Limb (tissue), 2 donors: ENCODE data around the gene PLXNA4.

Source experiments
- DNase-seq, 2 donors: peaks; one replicate each; pipeline ENCODE4 v3.0.0-alpha.2; 2016; ENCODE audit errors: extremely low spot score in 2 of 2

The PLXNA4 gene

GRCh38 chr7:132417103-132417906 is 159.0 kb downstream of the PLXNA4 start:
- no peak for DNase-seq

DNA sequence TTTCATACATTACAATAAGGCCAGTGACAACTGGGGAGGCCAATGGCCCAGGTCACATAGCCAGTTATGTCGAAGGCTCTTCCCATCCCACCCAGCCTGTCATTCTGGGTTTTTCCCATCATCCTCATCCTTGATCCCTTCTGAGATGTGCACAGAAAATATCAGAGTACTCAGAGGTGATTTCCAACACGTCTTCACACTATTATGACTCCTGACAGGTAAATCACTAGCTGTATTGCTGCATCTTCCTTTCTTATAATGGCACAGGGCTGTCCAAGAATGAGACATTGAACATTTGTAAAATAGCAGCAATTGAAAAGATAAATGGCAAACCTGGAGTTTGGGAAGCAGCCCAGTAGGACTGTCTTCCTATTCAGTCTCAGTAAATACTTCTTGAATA is 159.9 kb downstream of the PLXNA4 start:
- DNase-seq = no peak

- DNase-seq = no peak
These were observed 161.0 kb downstream of the PLXNA4 start for GRCh38 chr7:132415259-132415658.

GRCh38 chr7:132414857-132415256 is 161.4 kb downstream of the PLXNA4 start:
- no peak for DNase-seq

DNA sequence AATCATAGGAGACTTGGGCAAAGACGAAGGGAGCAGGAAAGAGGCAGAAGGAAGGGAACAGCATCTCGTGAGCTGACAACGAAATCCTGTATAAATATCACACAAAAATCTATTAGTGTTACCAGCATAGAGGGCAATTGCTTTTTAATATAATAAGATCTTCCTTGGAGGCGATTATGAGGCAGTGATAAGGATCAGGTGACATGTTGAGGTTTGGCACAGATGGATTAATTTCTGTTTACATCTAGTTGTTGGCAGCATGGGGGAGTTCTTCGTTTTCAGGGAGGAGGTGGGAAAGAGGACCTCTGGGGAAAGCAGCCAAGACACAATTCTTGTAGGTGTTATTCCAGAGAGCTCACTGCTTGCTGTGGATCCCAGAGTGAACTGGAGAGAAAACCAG is 163.8 kb downstream of the PLXNA4 start:
- DNase-seq = no peak

- no peak for DNase-seq
These were observed 165.3 kb downstream of the PLXNA4 start for GRCh38 chr7:132410861-132411541.

GRCh38 chr7:132410385-132410784 is 165.9 kb downstream of the PLXNA4 start:
- DNase-seq = no peak

DNA sequence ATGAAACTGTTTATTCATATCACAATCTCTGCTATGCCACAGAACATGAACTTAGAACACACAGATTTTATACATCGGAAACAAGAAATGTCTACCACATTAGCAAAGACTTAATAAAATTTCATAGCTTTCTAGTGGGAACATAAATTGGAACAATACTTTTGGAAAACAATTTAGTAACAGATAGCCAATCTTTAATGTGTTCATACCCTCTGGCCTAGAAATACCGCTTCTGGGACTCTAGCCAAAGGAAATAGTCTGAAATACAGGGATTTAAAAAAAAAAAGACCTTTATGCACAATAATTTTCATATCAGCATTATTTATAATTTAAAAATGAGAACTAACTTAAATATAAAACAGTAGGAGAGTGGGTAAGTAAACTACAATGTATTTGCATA is 168.5 kb downstream of the PLXNA4 start:
- DNase-seq = no peak

GRCh38 chr7:132406039-132406438 is 170.2 kb downstream of the PLXNA4 start:
- no peak for DNase-seq

DNA sequence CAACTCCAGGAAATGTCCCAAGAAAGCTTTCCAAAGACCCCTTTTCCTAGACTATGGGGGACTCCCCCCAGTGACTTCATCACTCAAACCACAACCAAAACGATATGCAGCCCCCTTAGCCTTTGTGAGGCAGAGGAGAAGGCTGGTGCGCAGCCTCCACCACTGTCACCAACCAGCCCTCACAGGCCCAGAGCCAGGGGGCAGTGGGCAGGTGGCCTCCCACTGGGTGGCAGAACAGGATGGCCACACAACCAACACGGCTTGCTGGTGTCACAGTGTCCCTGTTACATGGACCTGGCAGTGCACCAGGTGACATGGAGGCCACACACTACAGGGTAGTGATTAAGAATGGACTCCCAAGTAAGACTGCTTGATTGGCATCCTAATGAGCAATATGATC is 172.0 kb downstream of the PLXNA4 start:
- no peak for DNase-seq

GRCh38 chr7:132403465-132404110 is 172.7 kb downstream of the PLXNA4 start:
- no peak for DNase-seq

GRCh38 chr7:132402751-132403245 is 173.5 kb downstream of the PLXNA4 start:
- no peak for DNase-seq

GRCh38 chr7:132402096-132402495 is 174.2 kb downstream of the PLXNA4 start:
- DNase-seq = no peak

GRCh38 chr7:132400561-132401142 is 175.6 kb downstream of the PLXNA4 start:
- no peak for DNase-seq

DNA sequence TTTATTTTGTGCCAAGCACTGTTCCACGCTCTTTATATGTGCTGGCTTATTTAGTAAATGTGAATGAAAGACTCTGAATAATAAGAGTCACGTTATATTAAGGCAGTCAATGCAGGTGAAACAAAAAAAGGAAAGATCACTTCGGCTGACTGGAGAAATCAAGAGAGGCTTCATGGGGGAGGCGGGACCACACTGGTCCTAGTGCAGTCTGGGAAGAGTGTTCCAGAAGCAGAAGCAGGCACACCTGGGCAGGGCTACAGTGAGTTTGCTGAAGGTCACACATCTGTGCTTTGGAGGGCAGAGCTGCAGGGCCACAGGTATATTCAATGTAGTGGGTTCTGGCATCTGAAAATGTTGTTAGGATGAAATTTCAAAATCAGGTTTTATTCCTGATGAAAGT is 176.9 kb downstream of the PLXNA4 start:
- no peak for DNase-seq

DNA sequence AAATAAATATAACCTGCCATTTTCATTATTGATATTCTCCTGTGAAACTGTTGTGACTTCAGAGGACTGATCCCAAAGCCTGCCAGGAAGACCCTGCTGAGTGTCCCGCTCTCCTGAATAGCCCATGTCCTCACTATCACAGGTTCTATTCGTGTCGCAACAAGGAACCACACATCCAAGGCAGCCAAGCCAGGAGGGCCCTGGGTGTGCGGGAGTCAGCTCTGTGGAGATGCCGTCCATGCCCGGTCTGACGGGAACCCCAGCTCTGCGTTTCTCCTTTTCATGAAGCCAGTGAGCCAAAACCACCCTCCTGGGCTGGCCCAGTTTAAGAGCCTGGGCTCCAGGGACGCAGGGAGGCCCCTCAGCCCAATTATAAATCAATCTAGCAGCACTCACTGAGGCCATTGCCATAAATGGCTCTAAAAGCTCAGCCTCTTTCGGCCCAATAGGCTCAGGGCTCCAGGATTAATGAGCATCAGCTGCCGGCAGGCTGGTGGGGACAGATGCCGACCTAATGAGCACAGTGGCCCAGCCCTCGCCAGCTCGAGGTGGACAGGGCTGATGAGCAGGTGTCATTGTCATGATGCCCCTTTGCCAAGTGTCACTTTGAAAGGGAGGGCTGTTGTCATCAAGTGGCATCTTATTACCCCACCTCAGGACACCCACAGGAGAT is 177.9 kb downstream of the PLXNA4 start:
- no peak for DNase-seq

- DNase-seq = no peak
These were observed 179.2 kb downstream of the PLXNA4 start for GRCh38 chr7:132397070-132397469.

DNA sequence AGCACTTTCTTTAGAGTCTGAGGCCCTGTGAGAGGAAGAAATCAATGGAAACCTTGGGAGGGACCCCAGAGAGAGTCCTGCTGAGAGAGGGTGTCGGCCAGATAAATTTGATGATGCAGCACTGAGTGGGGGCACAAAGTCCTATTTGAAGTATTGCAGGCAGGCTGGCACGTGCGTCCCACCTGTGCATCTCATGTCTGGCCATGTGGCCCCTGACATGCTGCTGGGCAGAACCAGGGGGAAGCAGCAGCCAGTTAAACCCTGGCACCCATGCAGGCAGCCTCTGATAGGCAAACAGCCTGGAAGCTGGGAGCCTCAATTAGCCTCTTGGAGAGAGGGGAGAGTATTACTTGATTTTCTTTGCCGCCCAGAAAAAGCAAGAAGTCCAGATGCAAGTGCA is 180.9 kb downstream of the PLXNA4 start:
- DNase-seq = no peak

DNA sequence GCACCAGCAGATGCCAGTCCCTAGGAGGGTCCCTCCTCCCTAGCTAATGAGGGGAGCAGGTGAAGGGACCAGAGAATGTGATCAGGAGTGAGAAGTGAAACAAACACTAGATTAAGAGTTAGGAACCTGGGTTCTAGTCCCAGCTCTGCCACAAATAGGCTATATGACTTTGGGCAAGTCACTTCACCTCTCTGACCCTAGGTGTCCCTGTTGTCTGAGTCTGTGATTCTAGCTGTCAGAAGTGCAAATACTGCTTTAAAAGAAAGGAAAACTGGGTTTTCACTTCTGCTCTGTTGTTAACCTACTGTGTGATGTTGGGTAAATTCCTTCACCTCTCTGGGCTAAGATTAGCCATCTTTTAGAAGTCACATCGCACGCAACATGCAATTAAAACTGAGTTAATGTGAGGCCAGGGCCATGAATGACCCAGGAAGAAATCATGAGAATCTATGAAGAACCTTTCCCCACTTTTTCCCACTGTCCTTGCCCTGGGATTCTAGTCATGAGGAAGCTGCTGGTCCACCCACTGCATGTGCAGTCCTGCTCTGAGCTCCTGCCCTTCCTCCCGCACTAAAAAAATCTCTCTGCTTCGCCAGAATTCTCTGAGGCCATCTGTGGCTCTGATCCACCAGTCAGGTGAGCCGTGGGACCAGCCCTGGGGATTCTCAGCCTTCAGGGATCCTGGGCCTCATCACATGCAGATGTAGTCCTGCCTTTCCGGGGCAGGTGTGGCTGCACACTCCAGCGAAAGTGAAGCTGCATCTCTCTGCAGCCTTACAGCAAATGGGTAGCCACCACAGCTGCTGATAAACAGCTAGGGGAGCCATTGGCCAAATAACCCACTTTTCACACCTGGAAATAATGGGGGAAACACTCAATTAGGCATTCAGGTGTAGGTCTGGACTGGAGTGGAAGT is 181.7 kb downstream of the PLXNA4 start:
- DNase-seq = no peak

DNA sequence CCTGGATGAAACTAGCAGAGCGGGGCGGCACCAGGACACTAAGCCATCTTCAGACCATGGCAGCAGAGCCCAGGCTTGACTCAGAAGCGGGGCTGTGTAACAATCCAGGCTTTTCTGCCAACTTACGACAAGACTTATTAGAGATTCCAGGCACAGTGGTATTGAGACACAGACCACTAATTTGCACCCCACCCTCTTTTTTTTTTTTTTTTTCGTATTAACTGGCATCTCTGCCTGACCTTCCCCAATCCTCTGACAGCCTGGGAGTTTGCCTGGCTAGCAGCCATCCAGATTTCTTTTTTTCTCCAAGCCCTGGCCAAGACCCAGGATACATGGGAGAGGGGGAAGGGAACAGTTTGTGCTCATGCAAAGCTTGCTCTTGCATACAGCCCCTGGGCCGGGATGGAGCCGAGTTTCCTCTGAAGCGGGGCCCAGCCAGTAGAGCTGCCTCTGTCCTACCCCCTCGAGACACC is 182.4 kb downstream of the PLXNA4 start:
- peak in 1 of 2 donors; percentile 45 for DNase-seq
